HG03439 (cell line): ENCODE measurements around the gene NKAIN2.
"Not testable (repeated sequence)": the region's sequence is repeated elsewhere in the genome, so short reads cannot be mapped to it uniquely, and the experiment has no call there.

Experiments used
- ATAC-seq: cut with Tn5 transposase; IDR thresholded peaks from one replicate; pipeline ENCODE4 v1.9.1; 2021; ENCODE audit warnings: mild to moderate bottlenecking, moderate library complexity; ENCODE audit not compliant: unreplicated experiment

The NKAIN2 gene

GRCh38 chr6:124400261-124400999, 596.8 kb downstream of the NKAIN2 start:
- no peak for ATAC-seq

GRCh38 chr6:124410425-124410824, 606.8 kb downstream of the NKAIN2 start:
- not testable (repeated sequence) for ATAC-seq

- ATAC-seq, result not testable (repeated sequence)
These were observed 609.0 kb downstream of the NKAIN2 start for GRCh38 chr6:124412657-124413056.

- ATAC-seq, result no peak
These were observed 616.6 kb downstream of the NKAIN2 start for GRCh38 chr6:124420116-124420840.

- no peak for ATAC-seq
These were observed 620.0 kb downstream of the NKAIN2 start for GRCh38 chr6:124423621-124424020.

- ATAC-seq, result no peak
These were observed 627.2 kb downstream of the NKAIN2 start for GRCh38 chr6:124430740-124431318.

- ATAC-seq, result no peak
These were observed 629.0 kb downstream of the NKAIN2 start for GRCh38 chr6:124432620-124433019.

GRCh38 chr6:124433387-124434160, 629.9 kb downstream of the NKAIN2 start:
- ATAC-seq, result no peak

GRCh38 chr6:124434421-124434820, 630.8 kb downstream of the NKAIN2 start:
- no peak for ATAC-seq

GRCh38 chr6:124436803-124437202, 633.1 kb downstream of the NKAIN2 start:
- ATAC-seq, result no peak

- ATAC-seq, result no peak
These were observed 634.9 kb downstream of the NKAIN2 start for GRCh38 chr6:124438546-124439065.

- no peak for ATAC-seq
These were observed 637.8 kb downstream of the NKAIN2 start for GRCh38 chr6:124441450-124441849.

- ATAC-seq, result no peak
These were observed 639.9 kb downstream of the NKAIN2 start for GRCh38 chr6:124443541-124443940.

GRCh38 chr6:124445581-124445980, 641.9 kb downstream of the NKAIN2 start:
- no peak for ATAC-seq

- no peak for ATAC-seq
These were observed 643.3 kb downstream of the NKAIN2 start for GRCh38 chr6:124446961-124447360.

- ATAC-seq, result no peak
These were observed 655.6 kb downstream of the NKAIN2 start for GRCh38 chr6:124459268-124459667.

- ATAC-seq, result no peak
These were observed 659.1 kb downstream of the NKAIN2 start for GRCh38 chr6:124462750-124463149.

GRCh38 chr6:124463271-124463670, 659.6 kb downstream of the NKAIN2 start:
- ATAC-seq, result no peak

GRCh38 chr6:124464600-124464999, 660.9 kb downstream of the NKAIN2 start:
- not testable (repeated sequence) for ATAC-seq

- no peak for ATAC-seq
These were observed 663.3 kb downstream of the NKAIN2 start for GRCh38 chr6:124466949-124467348.

- no peak for ATAC-seq
These were observed 663.7 kb downstream of the NKAIN2 start for GRCh38 chr6:124467366-124467765.
